ENCODE measurements around the gene CENPV.
"Not testable (repeated sequence)": the region's sequence is repeated elsewhere in the genome, so short reads cannot be mapped to it uniquely, and the experiment has no call there.

- TF ChIP-seq CTCF (conservative IDR thresholded peaks at IDR 0.05; ENCODE audit: low read length); EZH2phosphoT487 (IDR thresholded peaks at IDR 0.05; ENCODE audit: borderline replicate concordance): not testable (repeated sequence)
Measured at GRCh38 chr17:16296072-16296471, 57.2 kb downstream of the CENPV start.
